Ovary (tissue), 9 donors: ENCODE measurements around the gene ADGRB3. TPM values are rescaled to one million over a fixed set of nuclear protein-coding genes. Genes with fewer than 3 reads are reported as not detected.

ENCODE experiments used
- DNase-seq, 5 donors: peaks; one replicate each; pipeline ENCODE4 v3.0.0-alpha.2; 2019 to 2020
- H3K27ac ChIP-seq, 2 donors: fragments of 200-600 bp; one replicate each; pipeline versions ENCODE4 v1.5.1 to v1.8.0; 2019 to 2022
- H3K27me3 ChIP-seq: fragments of 200-600 bp; one replicate; pipeline ENCODE4 v1.8.0; 2022
- H3K36me3 ChIP-seq: fragments of 200-600 bp; sonication (generic); one replicate; pipeline ENCODE4 v1.5.1; 2019
- H3K4me1 ChIP-seq: one replicate; pipeline ENCODE4 v1.8.1; 2013; ENCODE audit warnings: mild to moderate bottlenecking, moderate library complexity; ENCODE audit not compliant: insufficient read depth
- H3K4me3 ChIP-seq: fragments of 200-600 bp; sonication (generic); one replicate; pipeline ENCODE4 v1.5.1; 2017
- H3K9me3 ChIP-seq, 2 donors: fragments of 200-600 bp in 1 of 2; sonication (generic) in 1 of 2; one replicate each; pipeline versions ENCODE4 v1.5.1 to v1.8.1; 2013 to 2019; ENCODE audit warnings: mild to moderate bottlenecking in 1 of 2, moderate library complexity in 1 of 2
- CTCF ChIP-seq, 3 donors: fragments of 450-650 bp in 2 of 3; fragments of 200-600 bp in 1 of 3; IDR thresholded peaks; one replicate each; pipeline versions ENCODE4 v1.5.1 to v1.8.0; 2016 to 2022; ENCODE audit warnings: antibody characterized with exemption in 3 of 3, mild to moderate bottlenecking in 1 of 3
- EP300 ChIP-seq: sonication (generic); formaldehyde crosslinking; IDR thresholded peaks from one replicate; pipeline ENCODE4 v1.6.1; 2017; ENCODE audit warnings: antibody characterized with exemption
- POLR2A ChIP-seq: fragments of 450-650 bp; IDR thresholded peaks from one replicate; pipeline ENCODE4 v1.6.1; 2017; ENCODE audit warnings: antibody characterized with exemption, mild to moderate bottlenecking, moderate library complexity
- WGBS, 3 donors: extraction: QIAGEN DNeasy Blood & Tissue Kit in 1 of 3; methylation state at CpG; one replicate each; pipeline versions ENCODE4 v1.1.5 to v1.1.7; 2013 to 2017; 5-methylcytosine and 5-hydroxymethylcytosine counted together
- intact Hi-C, 4 donors: fragments of 100-400 bp; cut with DNase I; formaldehyde crosslinking; loops; one replicate each; pipeline versions ENCODE4 v1.11.0 to v1.15.1; 2022 to 2023
- polyA plus RNA-seq, 2 donors: library from polyadenylated mRNA; stranded (reverse); fragments of 200-250 nt in 1 of 2; fragments of 350-450 nt in 1 of 2; fragmentation: Illumina TruSeq in 1 of 2; extraction: RNeasy Lipid Tissue Mini Kit (QIAGEN cat#74804) in 1 of 2; gene quantifications; one replicate each; pipeline ENCODE4 v1.2.3, GENCODE V29; 2013 to 2014
- total RNA-seq, 7 donors: library from RNA; depleted of rRNA in 2 of 7; stranded (reverse); fragments of >200 nt in 2 of 7; fragmentation: NEBNext Ultra II Directional in 3 of 7; extraction: Animal tissue kit (Norgen Biotek cat#: 25700) in 3 of 7; gene quantifications; one replicate each; pipeline versions ENCODE4 v1.1.0 to v1.2.4, GENCODE V29; 2016 to 2023
- donor health status: DM: no; HTN: no; CAD: no; lungs with moderate emphysema.
- donor health status: DM: no; HTN: no; CAD: no.
- donor health status: Bipolar disorder and iron deficiency.
- donor health status: DM: yes; HTN: yes; CAD: no.
- donor health status: DM: no; HTN: no; CAD: no.
- donor health status: DM: yes; HTN: yes; CAD: no.

ADGRB3 gene
- total and polyA plus RNA-seq, 9 donors = 0.28 to 3.0 (median 1.4) TPM

- TF ChIP-seq CTCF (IDR thresholded peaks at IDR 0.05) = no peak
- TF ChIP-seq POLR2A = no peak
- no peak for TF ChIP-seq EP300
- no peak for DNase-seq
- no peak overlapping the region for H3K4me3 ChIP-seq
- no peaks in the 10 kb centered on the region for H3K9me3 ChIP-seq
- 87 to 94% (median 93%) methylated on average over 5 of the region's 5 CpGs for WGBS, 3 donors
- no peaks in the 10 kb centered on the region for H3K27me3 ChIP-seq
- H3K27ac ChIP-seq = no peak overlapping the region
- H3K4me1 ChIP-seq = no peaks in the 10 kb centered on the region
- intact Hi-C loops = no loop called here
- no peaks in the 10 kb centered on the region for H3K36me3 ChIP-seq
These were observed 370.1 kb downstream of the ADGRB3 start for GRCh38 chr6:69005199-69005598.

GRCh38 chr6:69007781-69008180, 372.7 kb downstream of the ADGRB3 start:
- Histone ChIP-seq H3K4me1 (peaks cover 2% of the 10 kb centered on the region), H3K36me3 (no peaks in the 10 kb centered on the region), H3K9me3 (no peaks in the 10 kb centered on the region), H3K27ac (no peak overlapping the region), H3K4me3 (no peak overlapping the region), H3K27me3 (no peaks in the 10 kb centered on the region)
- intact Hi-C loops = no loop called here
- 79 to 86% (median 83%) methylated on average over 3 of the region's 3 CpGs for WGBS, 3 donors
- DNase-seq = no peak
- TF ChIP-seq CTCF (IDR thresholded peaks at IDR 0.05) (no peak), POLR2A (no peak), EP300 (no peak)

- no peaks in the 10 kb centered on the region for H3K27me3 ChIP-seq
- intact Hi-C loops = no loop called here
- no peak overlapping the region for H3K4me3 ChIP-seq
- H3K9me3 ChIP-seq = no peaks in the 10 kb centered on the region
- no peak overlapping the region for H3K27ac ChIP-seq
- TF ChIP-seq POLR2A = no peak
- no peak for TF ChIP-seq CTCF (IDR thresholded peaks at IDR 0.05)
- TF ChIP-seq EP300 = no peak
- 62 to 76% (median 65%) methylated on average over 2 of the region's 2 CpGs for WGBS, 3 donors
- H3K36me3 ChIP-seq = no peaks in the 10 kb centered on the region
- no peak for DNase-seq
- peaks cover 2% of the 10 kb centered on the region for H3K4me1 ChIP-seq
These were observed 377.1 kb downstream of the ADGRB3 start for GRCh38 chr6:69012211-69012610.

- H3K9me3 ChIP-seq = no peaks in the 10 kb centered on the region
- intact Hi-C loops = no loop called here
- no peak for DNase-seq
- no peaks in the 10 kb centered on the region for H3K27me3 ChIP-seq
- H3K4me1 ChIP-seq = peaks cover 2% of the 10 kb centered on the region
- no peak overlapping the region for H3K4me3 ChIP-seq
- H3K36me3 ChIP-seq = no peaks in the 10 kb centered on the region
- TF ChIP-seq CTCF (IDR thresholded peaks at IDR 0.05) (no peak), EP300 (no peak), POLR2A (no peak)
- H3K27ac ChIP-seq = no peak overlapping the region
- 81 to 83% (median 82%) methylated on average over 4 of the region's 4 CpGs for WGBS, 3 donors
These were observed 377.8 kb downstream of the ADGRB3 start for GRCh38 chr6:69012876-69013275.

- 93 to 100% (median 100%) methylated on average over 1 of the region's 1 CpG for WGBS, 3 donors
- H3K4me3 ChIP-seq = no peak overlapping the region
- H3K9me3 ChIP-seq = no peaks in the 10 kb centered on the region
- no peaks in the 10 kb centered on the region for H3K36me3 ChIP-seq
- no peaks in the 10 kb centered on the region for H3K4me1 ChIP-seq
- no peak overlapping the region for H3K27ac ChIP-seq
- no peak for TF ChIP-seq CTCF (IDR thresholded peaks at IDR 0.05)
- no peak for TF ChIP-seq POLR2A
- no peak for TF ChIP-seq EP300
- DNase-seq = no peak
- intact Hi-C loops = no loop called here
- H3K27me3 ChIP-seq = no peaks in the 10 kb centered on the region
These were observed 383.8 kb downstream of the ADGRB3 start for GRCh38 chr6:69018906-69019305.
